ENCODE measurements around the gene BMP6.

The BMP6 gene

GRCh38 chr6:7765575-7766325 is 39.9 kb downstream of the BMP6 start:
- H3K4me3 ChIP-seq (replicated peaks; ENCODE audit: low read depth, low read length) = no peak overlapping the region
- DNase-seq (ENCODE audit: extremely low read depth, low read depth) = no peak
- TF ChIP-seq CTCF (IDR thresholded peaks at IDR 0.05; ENCODE audit: low read depth, low read length, missing control alignments) = no peak

GRCh38 chr6:7769702-7770101 is 43.8 kb downstream of the BMP6 start:
- no peak overlapping the region for H3K4me3 ChIP-seq (replicated peaks; ENCODE audit: low read depth, low read length)
- DNase-seq (ENCODE audit: extremely low read depth, low read depth) = no peak
- TF ChIP-seq CTCF (IDR thresholded peaks at IDR 0.05; ENCODE audit: low read depth, low read length, missing control alignments) = no peak

- no peak overlapping the region for H3K4me3 ChIP-seq (replicated peaks; ENCODE audit: low read depth, low read length)
- no peak for TF ChIP-seq CTCF (IDR thresholded peaks at IDR 0.05; ENCODE audit: low read depth, low read length, missing control alignments)
- no peak for DNase-seq (ENCODE audit: extremely low read depth, low read depth)
These were observed 44.2 kb downstream of the BMP6 start for GRCh38 chr6:7770111-7770510.

- TF ChIP-seq CTCF (IDR thresholded peaks at IDR 0.05; ENCODE audit: low read depth, low read length, missing control alignments) = no peak
- DNase-seq (ENCODE audit: extremely low read depth, low read depth) = no peak
- no peak overlapping the region for H3K4me3 ChIP-seq (replicated peaks; ENCODE audit: low read depth, low read length)
These were observed 44.7 kb downstream of the BMP6 start for GRCh38 chr6:7770601-7771000.

- no peak overlapping the region for H3K4me3 ChIP-seq (replicated peaks; ENCODE audit: low read depth, low read length)
- no peak for TF ChIP-seq CTCF (IDR thresholded peaks at IDR 0.05; ENCODE audit: low read depth, low read length, missing control alignments)
- DNase-seq (ENCODE audit: extremely low read depth, low read depth) = no peak
These were observed 47.4 kb downstream of the BMP6 start for GRCh38 chr6:7773322-7773721.

- TF ChIP-seq CTCF (IDR thresholded peaks at IDR 0.05; ENCODE audit: low read depth, low read length, missing control alignments) = no peak
- DNase-seq (ENCODE audit: extremely low read depth, low read depth) = no peak
- H3K4me3 ChIP-seq (replicated peaks; ENCODE audit: low read depth, low read length) = no peak overlapping the region
These were observed 48.0 kb downstream of the BMP6 start for GRCh38 chr6:7773914-7774313.

GRCh38 chr6:7776509-7776908 is 50.6 kb downstream of the BMP6 start:
- TF ChIP-seq CTCF (IDR thresholded peaks at IDR 0.05; ENCODE audit: low read depth, low read length, missing control alignments) = no peak
- no peak overlapping the region for H3K4me3 ChIP-seq (replicated peaks; ENCODE audit: low read depth, low read length)
- DNase-seq (ENCODE audit: extremely low read depth, low read depth) = no peak
